SW480 (cell line): ENCODE measurements around the gene SNX10.

Experiments
- DNase-seq: peaks from one replicate; pipeline ENCODE4 v3.0.0-alpha.2; 2016; ENCODE audit warnings: low spot score

SNX10 gene

GRCh38 chr7:26369593-26369992 lies 77.9 kb downstream of the SNX10 start:
- DNase-seq = peak; percentile 79

- DNase-seq = peak; percentile 54
Observed at GRCh38 chr7:26370011-26370410, 78.3 kb downstream of the SNX10 start.

GRCh38 chr7:26372249-26372648 lies 80.6 kb downstream of the SNX10 start:
- DNase-seq = no peak

GRCh38 chr7:26372704-26373103 lies 81.0 kb downstream of the SNX10 start:
- DNase-seq = peak; percentile 59

GRCh38 chr7:26374647-26375373 lies 83.1 kb downstream of the SNX10 start:
- DNase-seq = no peak

- DNase-seq = peak; percentile 82
Observed at GRCh38 chr7:26375726-26376174, 84.1 kb downstream of the SNX10 start.

GRCh38 chr7:26376175-26376917 lies 84.7 kb downstream of the SNX10 start:
- peak; percentile 86 for DNase-seq

- DNase-seq = no peak
Observed at GRCh38 chr7:26378016-26378415, 86.4 kb downstream of the SNX10 start.

- DNase-seq = no peak
Observed at GRCh38 chr7:26379711-26380110, 88.0 kb downstream of the SNX10 start.

GRCh38 chr7:26381476-26382353 lies 90.1 kb downstream of the SNX10 start:
- no peak for DNase-seq

GRCh38 chr7:26385240-26385639 lies 93.6 kb downstream of the SNX10 start:
- DNase-seq = no peak

- DNase-seq = no peak
Observed at GRCh38 chr7:26387731-26388130, 96.1 kb downstream of the SNX10 start.

GRCh38 chr7:26388256-26388655 lies 96.6 kb downstream of the SNX10 start:
- no peak for DNase-seq

- no peak for DNase-seq
Observed at GRCh38 chr7:26390016-26390415, 98.4 kb downstream of the SNX10 start.

- DNase-seq = peak; percentile 43
Observed at GRCh38 chr7:26393818-26394217, 102.2 kb downstream of the SNX10 start.

GRCh38 chr7:26397332-26397731 lies 105.7 kb downstream of the SNX10 start:
- no peak for DNase-seq

GRCh38 chr7:26397796-26398426 lies 106.2 kb downstream of the SNX10 start:
- peak; percentile 51 for DNase-seq

GRCh38 chr7:26398427-26398755 lies 106.7 kb downstream of the SNX10 start:
- DNase-seq = no peak

- DNase-seq = peak; percentile 89
Observed at GRCh38 chr7:26398756-26399509, 107.3 kb downstream of the SNX10 start.

GRCh38 chr7:26399736-26400135 lies 108.1 kb downstream of the SNX10 start:
- no peak for DNase-seq

- no peak for DNase-seq
Observed at GRCh38 chr7:26403640-26404039, 112.0 kb downstream of the SNX10 start.
